Keratinocyte (primary cell): ENCODE data around the gene TRIP13.

Experiments used
- CTCF ChIP-seq, 3 experiments: IDR thresholded peaks in 1 of 3; conservative IDR thresholded peaks in 1 of 3; optimal IDR thresholded peaks in 1 of 3; 2 replicates in 2 of 3; 3 replicates in 1 of 3; pipeline versions ENCODE3 to v1.5.1; 2011; ENCODE audit warnings: low read length in 3 of 3, mild to moderate bottlenecking in 3 of 3, moderate library complexity in 2 of 3, control low read depth in 1 of 3, inconsistent platforms in 1 of 3; ENCODE audit not compliant: insufficient read depth in 2 of 3; ENCODE audit errors: extremely low read depth in 1 of 3
- EZH2 ChIP-seq: IDR thresholded peaks from one replicate; pipeline ENCODE4 v1.6.1; 2012; ENCODE audit warnings: inconsistent platforms, mild to moderate bottlenecking, low read length, moderate library complexity

DNA sequence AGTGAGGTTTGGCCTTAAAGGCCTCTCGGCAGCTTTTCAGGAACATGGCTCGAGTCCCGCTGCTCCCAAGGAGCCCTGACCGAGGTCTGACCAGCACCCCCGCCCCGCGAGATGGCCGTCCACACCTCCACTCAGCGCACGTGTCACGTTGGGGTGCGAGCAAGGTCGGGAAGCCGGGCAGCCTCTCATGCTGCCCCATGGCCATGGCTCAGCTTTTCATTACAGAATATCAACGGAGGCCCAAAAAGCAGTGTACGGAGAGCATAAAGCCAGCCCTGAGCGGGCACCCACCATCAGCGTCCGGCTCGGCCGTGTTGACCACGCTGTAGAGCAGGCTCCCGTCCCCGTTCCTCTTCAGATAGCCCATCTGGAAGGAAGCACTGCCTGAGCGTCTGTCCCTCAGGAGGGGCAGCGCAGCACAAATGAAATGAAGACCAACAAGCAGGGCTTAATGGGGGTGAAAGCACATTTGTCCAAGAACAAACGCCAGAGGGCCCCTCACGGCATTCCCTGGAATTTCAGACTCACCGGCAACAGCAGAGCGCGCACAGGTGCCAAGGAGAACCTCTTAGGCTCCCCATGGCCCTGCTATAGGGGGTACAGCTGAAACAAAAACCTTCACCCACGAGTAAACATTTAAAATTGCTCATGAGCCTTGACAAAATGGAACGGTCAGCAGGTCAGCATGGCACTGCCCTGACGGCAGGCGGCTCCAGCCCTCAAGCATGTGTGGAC lies 11.7 kb upstream of the TRIP13 start:
- TF ChIP-seq CTCF (optimal IDR thresholded peaks at IDR 0.05 in 1 of 3, IDR thresholded peaks at IDR 0.05 in 1 of 3, conservative IDR thresholded peaks at IDR 0.05 in 1 of 3; ENCODE audit: extremely low read depth in 1 of 3, insufficient read depth in 2 of 3, low read length in 3 of 3) (no peak), EZH2 (no peak)
